HG03060 (cell line): ENCODE measurements around the gene PLXDC2.

Experiments
- ATAC-seq: cut with Tn5 transposase; IDR thresholded peaks from one replicate; pipeline ENCODE4 v1.9.1; 2021; ENCODE audit warnings: low read depth, moderate number of reproducible peaks; ENCODE audit not compliant: unreplicated experiment

The PLXDC2 gene

GRCh38 chr10:19931894-19932590, 115.8 kb downstream of the PLXDC2 start:
- no peak for ATAC-seq

- no peak for ATAC-seq
These were observed 116.7 kb downstream of the PLXDC2 start for GRCh38 chr10:19932806-19933371.

GRCh38 chr10:19933772-19934171, 117.5 kb downstream of the PLXDC2 start:
- ATAC-seq = no peak

GRCh38 chr10:19935176-19935575, 118.9 kb downstream of the PLXDC2 start:
- no peak for ATAC-seq

GRCh38 chr10:19936289-19936688, 120.1 kb downstream of the PLXDC2 start:
- no peak for ATAC-seq

- no peak for ATAC-seq
These were observed 121.8 kb downstream of the PLXDC2 start for GRCh38 chr10:19937989-19938388.

GRCh38 chr10:19941206-19941880, 125.1 kb downstream of the PLXDC2 start:
- no peak for ATAC-seq

- no peak for ATAC-seq
These were observed 128.9 kb downstream of the PLXDC2 start for GRCh38 chr10:19944911-19945663.

- ATAC-seq = no peak
These were observed 130.0 kb downstream of the PLXDC2 start for GRCh38 chr10:19946245-19946644.

GRCh38 chr10:19946791-19947190, 130.6 kb downstream of the PLXDC2 start:
- ATAC-seq = no peak

- ATAC-seq = no peak
These were observed 131.0 kb downstream of the PLXDC2 start for GRCh38 chr10:19947215-19947614.

- no peak for ATAC-seq
These were observed 131.4 kb downstream of the PLXDC2 start for GRCh38 chr10:19947656-19948055.

- ATAC-seq = no peak
These were observed 136.2 kb downstream of the PLXDC2 start for GRCh38 chr10:19952224-19953010.

- no peak for ATAC-seq
These were observed 138.4 kb downstream of the PLXDC2 start for GRCh38 chr10:19954601-19955000.

- ATAC-seq = no peak
These were observed 140.3 kb downstream of the PLXDC2 start for GRCh38 chr10:19956516-19957032.

GRCh38 chr10:19958787-19959186, 142.6 kb downstream of the PLXDC2 start:
- peak; percentile 92 for ATAC-seq

GRCh38 chr10:19961076-19962053, 145.1 kb downstream of the PLXDC2 start:
- no peak for ATAC-seq

- ATAC-seq = no peak
These were observed 148.4 kb downstream of the PLXDC2 start for GRCh38 chr10:19964625-19965024.

GRCh38 chr10:19966751-19967150, 150.5 kb downstream of the PLXDC2 start:
- ATAC-seq = no peak
